Right lobe of liver (tissue), 6 donors: ENCODE results near the gene TIAM2. TPM values are rescaled to one million over a fixed set of nuclear protein-coding genes. Genes with fewer than 3 reads are reported as not detected.
"Not testable (repeated sequence)": the region's sequence is repeated elsewhere in the genome, so short reads cannot be mapped to it uniquely, and the experiment has no call there.

ENCODE experiments used
- ATAC-seq, 4 donors: fragments of 200-7000 bp; cut with Tn5 transposase; one replicate each; pipeline ENCODE4 v1.9.1; 2020; ENCODE audit warnings: mild to moderate bottlenecking in 4 of 4, moderate library complexity in 4 of 4
- DNase-seq, 3 donors: peaks; one replicate each; pipeline ENCODE4 v3.0.0-alpha.2; 2020
- H3K27ac ChIP-seq, 3 donors: fragments of 200-600 bp; one replicate each; pipeline ENCODE4 v1.8.0; 2022
- H3K27me3 ChIP-seq, 2 donors: fragments of 200-600 bp; one replicate each; pipeline ENCODE4 v1.8.0; 2022
- H3K36me3 ChIP-seq, 4 donors: fragments of 200-600 bp; sonication (generic) in 1 of 4; one replicate each; pipeline versions ENCODE4 v1.5.1 to v1.8.0; 2017 to 2022; ENCODE audit warnings: control low read depth in 1 of 4
- H3K4me1 ChIP-seq, 4 donors: fragments of 200-600 bp; sonication (generic) in 1 of 4; one replicate each; pipeline versions ENCODE4 v1.5.1 to v1.8.0; 2017 to 2022; ENCODE audit warnings: control low read depth in 1 of 4
- H3K4me3 ChIP-seq, 3 donors: fragments of 200-600 bp; one replicate each; pipeline ENCODE4 v1.8.0; 2022
- H3K9me3 ChIP-seq, 4 donors: fragments of 200-600 bp; sonication (generic) in 1 of 4; one replicate each; pipeline versions ENCODE4 v1.5.1 to v1.8.0; 2017 to 2022; ENCODE audit warnings: control low read depth in 1 of 4
- CTCF ChIP-seq, 4 donors: fragments of 200-600 bp in 3 of 4; fragments of 450-650 bp in 1 of 4; IDR thresholded peaks; one replicate each; pipeline versions ENCODE4 v1.5.1 to v1.8.0; 2016 to 2022; ENCODE audit warnings: antibody characterized with exemption in 4 of 4, mild to moderate bottlenecking in 2 of 4
- POLR2A ChIP-seq: fragments of 450-650 bp; IDR thresholded peaks from one replicate; pipeline ENCODE4 v1.6.1; 2017; ENCODE audit warnings: antibody characterized with exemption, mild to moderate bottlenecking
- WGBS: methylation state at CpG from one replicate; pipeline ENCODE4 v1.1.6; 2018; ENCODE audit warnings: low coverage, low lambda C conversion rate; ENCODE audit not compliant: insufficient coverage; ENCODE audit errors: missing lambda C conversion rate; 5-methylcytosine and 5-hydroxymethylcytosine counted together
- intact Hi-C, 2 donors: fragments of 100-400 bp; cut with DNase I; formaldehyde crosslinking; loops; one replicate each; pipeline versions ENCODE4 v1.11.2 to v1.14.1; 2022
- total RNA-seq, 6 experiments: library from RNA; depleted of rRNA in 2 of 6; stranded (reverse); fragments of >200 nt in 2 of 6; fragmentation: NEBNext Ultra II Directional in 3 of 6; extraction: Animal tissue kit (Norgen Biotek cat#: 25700) in 3 of 6; gene quantifications; one replicate each; pipeline versions ENCODE4 v1.1.0 to v1.2.4, GENCODE V29; 2016 to 2023
- donor health status: DM: no; HTN: yes; CAD: no.
- donor health status: DM: no; HTN: no; CAD: no.
- donor health status: DM: no; HTN: no; CAD: no.
- donor health status: DM: no; HTN: yes; CAD: no.
- donor health status: DM: no; HTN: yes; CAD: no.

The TIAM2 gene
- total RNA-seq, 6 experiments from 2014 or later = 1.3 to 4.4 (median 1.7) TPM

- ATAC-seq = no peak
- H3K4me1 ChIP-seq = no peaks in the 10 kb centered on the region
- intact Hi-C loops = no loop called here
- no peak overlapping the region for H3K4me3 ChIP-seq
- 70% methylated on average over 5 of the region's 9 CpGs for WGBS
- no peak overlapping the region for H3K27ac ChIP-seq
- no peaks in the 10 kb centered on the region for H3K9me3 ChIP-seq
- peaks cover 0 to 10% (median 4%) of the 10 kb centered on the region in 4 donors for H3K36me3 ChIP-seq
- TF ChIP-seq CTCF (IDR thresholded peaks at IDR 0.05) (no peak), POLR2A (no peak)
- DNase-seq = no peak
- no peaks in the 10 kb centered on the region for H3K27me3 ChIP-seq
These were observed 269.7 kb downstream of the TIAM2 start for GRCh38 chr6:155264693-155265320.

DNA sequence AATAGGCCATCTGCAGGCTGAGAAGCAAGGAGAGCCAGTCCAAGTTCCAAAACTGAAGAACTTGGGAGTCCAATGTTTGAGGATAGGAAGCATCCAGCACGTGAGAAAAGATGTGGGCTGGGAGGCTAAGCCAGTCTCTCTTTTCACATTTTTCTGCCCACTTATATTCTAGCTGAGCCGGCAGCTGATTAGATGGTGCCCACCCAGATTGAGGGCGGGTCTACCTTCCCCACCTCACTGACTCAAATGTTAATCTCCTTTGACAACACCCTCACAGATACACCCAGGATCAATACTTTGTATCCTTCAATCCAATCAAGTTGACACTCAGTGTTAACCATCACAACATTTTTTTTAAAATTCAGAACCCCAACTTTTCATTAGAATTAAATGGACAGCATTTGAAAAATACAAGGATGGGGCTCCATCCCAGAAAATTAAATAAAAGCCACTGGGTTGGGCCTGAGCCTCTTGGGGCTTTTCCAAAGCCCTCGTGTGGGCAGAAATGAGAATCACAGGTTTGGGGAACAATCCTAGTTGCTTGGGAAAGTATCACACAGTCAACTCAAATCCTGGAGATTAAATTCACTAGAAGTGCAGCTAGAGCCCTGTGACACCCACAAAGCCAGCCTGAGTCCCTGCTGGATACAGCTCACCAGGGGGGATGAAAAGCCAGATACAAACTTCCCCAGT is 270.9 kb downstream of the TIAM2 start:
- H3K4me3 ChIP-seq = no peak overlapping the region
- H3K27me3 ChIP-seq = no peaks in the 10 kb centered on the region
- 100% methylated on average over 4 of the region's 4 CpGs for WGBS
- no peak overlapping the region for H3K27ac ChIP-seq
- no peaks in the 10 kb centered on the region for H3K9me3 ChIP-seq
- H3K4me1 ChIP-seq = no peaks in the 10 kb centered on the region
- ATAC-seq (no peak), DNase-seq (no peak)
- TF ChIP-seq POLR2A = no peak
- TF ChIP-seq CTCF (IDR thresholded peaks at IDR 0.05) = no peak
- intact Hi-C loops = no loop called here
- H3K36me3 ChIP-seq = no peaks in the 10 kb centered on the region

- ATAC-seq (no peak), DNase-seq (no peak)
- no peaks in the 10 kb centered on the region for H3K27me3 ChIP-seq
- 100% methylated on average over 2 of the region's 2 CpGs for WGBS
- no peaks in the 10 kb centered on the region for H3K36me3 ChIP-seq
- no peak overlapping the region for H3K4me3 ChIP-seq
- H3K4me1 ChIP-seq = no peaks in the 10 kb centered on the region
- H3K9me3 ChIP-seq = no peaks in the 10 kb centered on the region
- intact Hi-C loops = no loop called here
- no peak overlapping the region for H3K27ac ChIP-seq
- TF ChIP-seq CTCF (IDR thresholded peaks at IDR 0.05) (no peak), POLR2A (no peak)
These were observed 272.3 kb downstream of the TIAM2 start for GRCh38 chr6:155267411-155267810.

DNA sequence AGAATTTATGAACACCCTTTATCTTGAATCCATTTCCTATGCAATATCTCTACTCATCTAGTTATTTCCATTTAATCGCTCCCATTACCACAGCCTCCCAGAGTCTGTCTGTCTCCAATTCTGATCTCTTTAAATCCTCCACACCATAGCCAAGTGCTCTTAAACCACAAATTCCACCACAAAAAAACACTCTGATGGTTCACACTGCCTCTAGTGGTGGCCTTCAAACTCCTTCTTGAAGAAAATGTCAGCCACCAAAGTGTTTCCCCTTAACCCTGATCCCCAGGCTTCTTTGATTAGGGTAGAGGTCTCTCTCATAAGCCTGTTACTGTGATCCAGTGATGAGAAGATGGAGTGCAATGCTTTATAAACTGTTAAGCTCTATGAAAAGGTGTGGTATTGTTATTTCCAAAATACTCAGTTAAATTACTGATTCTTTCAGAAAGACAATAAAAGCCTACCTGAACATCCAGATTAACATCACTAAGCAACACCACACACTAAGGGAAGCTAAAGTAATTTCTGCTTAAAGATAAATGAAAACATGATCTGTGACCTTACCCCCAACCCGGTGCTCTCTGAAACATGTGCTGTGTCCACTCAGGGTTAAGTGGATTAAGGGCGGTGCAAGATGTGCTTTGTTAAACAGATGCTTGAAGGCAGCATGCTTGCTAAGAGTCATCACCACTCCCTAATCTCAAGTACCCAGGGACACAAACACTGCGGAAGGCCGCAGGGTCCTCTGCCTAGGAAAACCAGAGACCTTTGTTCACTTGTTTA is 273.2 kb downstream of the TIAM2 start:
- H3K36me3 ChIP-seq, DNase-seq, H3K4me3 ChIP-seq, intact Hi-C loops, H3K27me3 ChIP-seq, H3K4me1 ChIP-seq, H3K27ac ChIP-seq, ATAC-seq, H3K9me3 ChIP-seq: not testable (repeated sequence)
- TF ChIP-seq CTCF (IDR thresholded peaks at IDR 0.05) = peak in 3 of 4 donors; percentile 11 to 25 (median 21)
- WGBS = 69% methylated on average over 2 of the region's 5 CpGs
